Thyroid gland (tissue), 4 donors: Measurements from ENCODE around the gene BDH1. TPM values are rescaled to one million over a fixed set of nuclear protein-coding genes. Genes with fewer than 3 reads are reported as not detected.
"Not testable (repeated sequence)": the region's sequence is repeated elsewhere in the genome, so short reads cannot be mapped to it uniquely, and the experiment has no call there.

Source experiments
- DNase-seq, 2 donors: peaks; one replicate each; pipeline ENCODE4 v3.0.0-alpha.2; 2019
- H3K27ac ChIP-seq, 3 donors: fragments of 200-600 bp; sonication (generic); 1 replicate in 2 of 3; 2 replicates in 1 of 3; pipeline ENCODE4 v1.5.1; 2016 to 2019; ENCODE audit warnings: mild to moderate bottlenecking in 1 of 3, moderate library complexity in 1 of 3
- H3K27me3 ChIP-seq: fragments of 200-600 bp; sonication (generic); one replicate; pipeline ENCODE4 v1.5.1; 2019
- H3K36me3 ChIP-seq, 2 donors: fragments of 200-600 bp; sonication (generic); one replicate each; pipeline ENCODE4 v1.5.1; 2016 to 2019
- H3K4me1 ChIP-seq, 2 donors: fragments of 200-600 bp; sonication (generic); one replicate each; pipeline ENCODE4 v1.5.1; 2017 to 2019
- H3K4me3 ChIP-seq, 3 donors: fragments of 200-600 bp; sonication (generic); replicated peaks in 1 of 3; 1 replicate in 2 of 3; 2 replicates in 1 of 3; pipeline ENCODE4 v1.5.1; 2016; ENCODE audit warnings: mild to moderate bottlenecking in 1 of 3
- H3K9me3 ChIP-seq: fragments of 200-600 bp; sonication (generic); one replicate; pipeline ENCODE4 v1.5.1; 2017
- CTCF ChIP-seq, 6 experiments: fragments of 200-600 bp in 3 of 6; fragments of 450-650 bp in 3 of 6; sonication (generic) in 3 of 6; IDR thresholded peaks; one replicate each; pipeline ENCODE4 v1.5.1; 2016 to 2019; ENCODE audit warnings: antibody characterized with exemption in 6 of 6, mild to moderate bottlenecking in 2 of 6, inconsistent platforms in 1 of 6, moderate library complexity in 1 of 6
- POLR2A ChIP-seq, 2 donors: fragments of 450-650 bp; IDR thresholded peaks; one replicate each; pipeline ENCODE4 v1.6.1; 2017; ENCODE audit warnings: antibody characterized with exemption in 2 of 2, mild to moderate bottlenecking in 2 of 2, moderate library complexity in 1 of 2
- WGBS, 2 donors: methylation state at CpG; one replicate each; pipeline ENCODE4 v1.1.5; 2017; 5-methylcytosine and 5-hydroxymethylcytosine counted together
- intact Hi-C: fragments of 100-400 bp; cut with DNase I; formaldehyde crosslinking; loops from one replicate; pipeline ENCODE4 v1.15.1; 2023
- total RNA-seq, 4 donors: library from RNA; depleted of rRNA; stranded (reverse); fragments of >200 nt; gene quantifications; one replicate each; pipeline ENCODE4 v1.2.3, GENCODE V29; 2016

The BDH1 gene
- 10 to 100 TPM; 37.1 to 83.1 (median 57.8) TPM for total RNA-seq

GRCh38 chr3:197555281-197556261 is at the start of gene BDH1:
Gene BDH1, minus strand, starts transcription at chr3:197555968. Its CDS starts 9,525 bp downstream, at chr3:197546443.
- DNase-seq: peak; percentile 36 to 46
- Histone ChIP-seq H3K36me3 (no peaks in the 10 kb centered on the region), H3K9me3 (no peaks in the 10 kb centered on the region), H3K27ac (peak within 1 kb of the TSS; percentile 86 to 90 (median 86)), H3K4me1 (peaks cover 11 to 24% of the 10 kb centered on the region in 2 donors), H3K27me3 (no peaks in the 10 kb centered on the region), H3K4me3 (peak within 1 kb of the TSS; percentile 48 to 58 (median 50))
- no peak for TF ChIP-seq CTCF (IDR thresholded peaks at IDR 0.05)
- TF ChIP-seq POLR2A (IDR thresholded peaks at IDR 0.05): peak in 1 of 2 donors; percentile 43
- intact Hi-C loops: no loop called here
- WGBS, 2 donors: 1% methylated on average over 29 to 57 of the region's 96 CpGs

- Histone ChIP-seq H3K27me3 (no peaks in the 10 kb centered on the region), H3K27ac (no peak overlapping the region), H3K4me3 (no peak overlapping the region), H3K36me3 (peaks cover 13 to 19% of the 10 kb centered on the region in 2 donors), H3K4me1 (peaks cover 13 to 23% of the 10 kb centered on the region in 2 donors), H3K9me3 (no peaks in the 10 kb centered on the region)
- WGBS, 2 donors: 92 to 93% methylated on average over 15 of the region's 15 CpGs
- no peak for TF ChIP-seq CTCF (IDR thresholded peaks at IDR 0.05)
- TF ChIP-seq POLR2A (IDR thresholded peaks at IDR 0.05): no peak
- DNase-seq: no peak
- intact Hi-C loops: no loop called here
These were observed 47.7 kb upstream of the BDH1 start for GRCh38 chr3:197603317-197603933.

- intact Hi-C loops, DNase-seq, H3K4me3 ChIP-seq, H3K27me3 ChIP-seq, H3K9me3 ChIP-seq: not testable (repeated sequence)
- H3K27ac ChIP-seq: peak overlapping the region in 1 of 3 donors; percentile 52
- WGBS, 2 donors: 94 to 98% methylated on average over 11 to 19 of the region's 31 CpGs
- peaks cover 13 to 23% of the 10 kb centered on the region in 2 donors for H3K4me1 ChIP-seq
- peaks cover 8 to 11% of the 10 kb centered on the region in 2 donors for H3K36me3 ChIP-seq
These were observed 46.6 kb upstream of the BDH1 start for GRCh38 chr3:197602351-197602750.

- H3K4me3 ChIP-seq, H3K9me3 ChIP-seq, intact Hi-C loops, H3K36me3 ChIP-seq, H3K27me3 ChIP-seq: not testable (repeated sequence)
- Histone ChIP-seq H3K27ac (peak overlapping the region; percentile 65 to 74 (median 70)), H3K4me1 (peaks cover 13 to 23% of the 10 kb centered on the region in 2 donors)
- DNase-seq: peak; percentile 54 to 57
- WGBS, 2 donors: 31 to 44% methylated on average over 2 of the region's 2 CpGs
These were observed 45.7 kb upstream of the BDH1 start for GRCh38 chr3:197601566-197601840.

GRCh38 chr3:197600796-197601565 is 45.2 kb upstream of the BDH1 start:
- DNase-seq: peak; percentile 74 to 79
- H3K4me3 ChIP-seq: no peak overlapping the region
- H3K27ac ChIP-seq: peak overlapping the region; percentile 65 to 74 (median 70)

More at GRCh38 chr3:197600796-197601565, 45.2 kb upstream of the BDH1 start:
- intact Hi-C loops: no loop called here
- Histone ChIP-seq H3K4me1 (peaks cover 13 to 23% of the 10 kb centered on the region in 2 donors), H3K9me3 (no peaks in the 10 kb centered on the region), H3K27me3 (no peaks in the 10 kb centered on the region), H3K36me3 (no peaks in the 10 kb centered on the region)
- TF ChIP-seq CTCF (IDR thresholded peaks at IDR 0.05) (no peak), POLR2A (IDR thresholded peaks at IDR 0.05) (no peak)
- WGBS, 2 donors: 59 to 60% methylated on average over 15 to 16 of the region's 22 CpGs
